Activated CD8-positive, alpha-beta memory T cell treated with anti-CD3 and anti-CD28 coated beads for 24 hours (primary cell): Measurements from ENCODE around the gene ISM1.

Source experiments
- DNase-seq: peaks from one replicate; pipeline ENCODE4 v3.0.0-alpha.2; 2020

The ISM1 gene

DNA sequence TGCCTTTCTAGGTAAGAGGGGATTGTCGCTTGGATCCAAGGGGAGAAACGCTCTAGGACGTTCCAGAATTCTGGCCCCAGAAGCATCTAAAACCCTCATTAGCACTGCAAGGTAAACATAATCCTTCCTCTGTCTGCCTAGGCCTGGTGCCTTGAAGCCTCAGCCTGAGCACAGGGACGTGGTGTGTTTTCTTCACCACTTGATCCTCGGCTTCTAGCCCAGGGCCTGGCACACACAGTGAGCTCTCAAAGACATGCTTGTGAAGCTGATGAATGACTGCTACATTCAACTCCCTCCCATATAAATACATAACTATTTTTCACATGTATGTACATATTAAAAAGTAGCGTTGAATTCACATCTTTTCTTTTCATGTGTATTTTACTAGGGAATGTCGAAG lies 100.3 kb downstream of the ISM1 start:
- DNase-seq = no peak

DNA sequence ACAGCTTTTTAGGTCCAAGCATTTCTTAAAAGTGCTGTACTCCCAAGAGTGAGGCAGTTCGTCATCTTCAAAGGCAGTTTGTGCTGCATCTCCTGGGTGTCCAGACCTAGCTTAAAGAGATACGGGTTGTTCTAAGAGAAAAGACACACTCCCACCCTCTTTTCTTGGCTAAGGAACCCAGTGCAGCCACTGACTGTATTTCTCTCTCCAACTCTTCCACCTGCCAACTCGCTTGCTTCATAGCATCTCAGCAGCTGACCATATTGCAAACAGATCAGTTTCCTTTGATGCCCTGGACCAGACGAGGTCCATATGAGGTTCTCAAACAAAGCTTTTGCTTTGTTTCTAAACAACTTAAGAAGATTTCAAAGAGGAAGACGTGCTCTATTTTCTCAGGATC lies 101.1 kb downstream of the ISM1 start:
- no peak for DNase-seq

DNA sequence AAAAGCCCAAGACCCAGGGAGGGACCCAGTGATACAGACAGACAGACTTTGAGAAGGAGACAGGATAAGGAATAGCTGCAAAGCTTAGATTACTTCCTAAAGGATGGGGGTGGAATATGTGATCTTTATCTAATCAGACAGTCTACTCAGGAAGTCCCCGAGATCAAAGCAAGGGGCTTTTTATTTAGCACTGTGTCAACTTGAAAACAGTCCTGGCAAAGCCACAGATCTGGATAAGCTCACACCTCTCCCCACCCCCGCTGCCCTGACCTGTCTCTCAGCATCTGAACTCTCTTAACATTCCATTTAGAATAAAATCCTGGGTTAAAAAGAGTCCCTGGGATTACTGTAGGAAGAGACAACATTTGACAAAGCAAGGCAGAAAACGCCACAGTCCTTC lies 101.5 kb downstream of the ISM1 start:
- DNase-seq = no peak

DNA sequence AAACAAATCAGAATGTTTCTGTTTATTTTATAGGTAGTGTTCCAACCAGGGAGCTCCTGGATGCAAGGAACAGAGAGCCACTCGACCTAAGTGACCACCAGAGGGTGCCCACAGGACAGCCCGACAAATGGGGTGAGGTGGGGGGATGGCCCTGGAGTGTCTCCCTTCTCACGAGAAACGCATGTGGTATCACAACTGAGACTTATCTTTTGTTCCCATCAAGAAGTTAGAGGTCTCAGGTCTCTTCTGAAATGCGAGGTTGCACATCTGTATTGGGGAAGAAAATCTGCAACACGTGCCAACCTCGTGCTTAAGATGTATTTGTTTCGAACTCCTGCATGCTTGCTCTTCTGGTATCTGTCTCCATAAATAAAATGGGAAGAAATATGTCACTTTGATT lies 104.0 kb downstream of the ISM1 start:
- no peak for DNase-seq

DNA sequence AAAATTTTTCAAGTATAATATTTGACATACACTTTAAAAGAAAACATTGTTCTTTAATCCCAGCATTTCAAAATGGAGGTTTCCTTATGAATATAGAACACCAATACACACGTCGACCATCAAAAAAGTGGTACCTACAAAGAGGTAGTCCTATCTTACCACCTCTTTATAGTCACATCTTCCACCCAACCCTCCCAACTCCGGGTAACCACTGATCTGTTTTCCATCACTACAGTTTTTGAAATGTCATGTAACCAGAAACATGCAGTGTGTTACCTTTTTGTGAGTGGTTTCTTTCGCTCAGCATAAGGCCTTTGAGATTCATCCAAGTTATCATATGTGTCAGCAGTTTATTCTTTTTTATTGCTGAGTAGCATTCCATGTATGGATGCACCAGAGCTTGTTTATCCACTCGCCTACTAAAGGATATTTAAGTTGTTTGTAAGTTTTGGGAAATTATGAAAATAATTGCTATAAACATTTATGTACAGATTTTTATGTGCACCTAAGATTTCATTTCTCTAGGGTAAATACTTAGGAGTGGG lies 104.8 kb downstream of the ISM1 start:
- no peak for DNase-seq

DNA sequence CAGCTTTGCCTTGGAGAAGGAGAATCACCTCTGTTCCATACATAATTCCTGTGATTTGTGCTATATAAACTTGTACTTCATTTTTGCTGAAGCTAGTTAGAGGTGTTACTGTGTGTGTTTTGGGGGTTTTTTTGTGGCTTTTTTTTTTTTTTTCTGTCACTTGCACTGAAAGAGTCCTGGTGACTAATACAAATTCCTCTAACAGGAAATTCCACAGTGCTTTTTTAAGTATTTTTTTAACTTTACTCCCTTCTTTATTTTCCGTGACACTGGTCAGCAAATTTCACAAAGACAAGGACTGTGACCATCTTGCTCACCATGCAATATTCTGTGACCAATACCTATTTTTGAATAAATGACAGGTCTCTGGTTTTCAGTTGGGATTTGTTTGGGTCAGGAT lies 110.5 kb downstream of the ISM1 start:
- no peak for DNase-seq

DNA sequence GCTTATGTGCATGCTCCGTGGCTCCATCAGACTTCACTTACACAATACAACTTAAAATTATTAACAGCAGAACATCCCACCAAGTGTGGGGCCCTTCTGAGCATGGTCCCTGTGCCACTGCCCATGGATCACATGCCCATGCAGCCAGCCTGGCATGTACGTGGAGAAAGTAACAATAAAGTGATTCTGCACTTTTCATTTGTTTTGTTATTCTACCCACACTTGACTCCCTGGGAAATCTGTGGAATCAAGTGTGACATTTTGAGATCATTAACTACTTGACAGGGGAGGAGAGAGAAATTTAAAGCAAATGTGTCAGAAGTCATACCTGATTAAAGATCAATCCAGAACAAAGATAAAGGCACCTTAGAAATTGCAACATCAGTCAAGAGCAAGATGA lies 112.0 kb downstream of the ISM1 start:
- DNase-seq = no peak

DNA sequence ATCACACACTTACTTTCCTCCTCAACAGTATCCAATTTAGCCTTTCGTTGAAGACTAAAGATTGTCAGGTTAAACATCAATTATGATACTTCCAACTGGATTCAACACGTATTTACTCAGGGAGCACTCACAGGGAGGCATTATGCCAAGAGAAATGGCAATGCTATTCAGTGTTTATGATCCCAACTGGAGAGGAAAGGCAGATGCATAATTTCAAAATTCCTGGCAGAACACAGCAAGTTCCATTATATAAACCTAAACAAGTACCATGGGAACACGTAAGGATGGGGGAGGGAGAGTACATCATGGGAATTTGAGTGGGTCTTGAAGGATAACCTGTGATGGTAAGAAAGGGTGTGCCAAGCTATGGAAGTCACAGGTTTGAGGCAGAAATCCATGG lies 112.7 kb downstream of the ISM1 start:
- no peak for DNase-seq

DNA sequence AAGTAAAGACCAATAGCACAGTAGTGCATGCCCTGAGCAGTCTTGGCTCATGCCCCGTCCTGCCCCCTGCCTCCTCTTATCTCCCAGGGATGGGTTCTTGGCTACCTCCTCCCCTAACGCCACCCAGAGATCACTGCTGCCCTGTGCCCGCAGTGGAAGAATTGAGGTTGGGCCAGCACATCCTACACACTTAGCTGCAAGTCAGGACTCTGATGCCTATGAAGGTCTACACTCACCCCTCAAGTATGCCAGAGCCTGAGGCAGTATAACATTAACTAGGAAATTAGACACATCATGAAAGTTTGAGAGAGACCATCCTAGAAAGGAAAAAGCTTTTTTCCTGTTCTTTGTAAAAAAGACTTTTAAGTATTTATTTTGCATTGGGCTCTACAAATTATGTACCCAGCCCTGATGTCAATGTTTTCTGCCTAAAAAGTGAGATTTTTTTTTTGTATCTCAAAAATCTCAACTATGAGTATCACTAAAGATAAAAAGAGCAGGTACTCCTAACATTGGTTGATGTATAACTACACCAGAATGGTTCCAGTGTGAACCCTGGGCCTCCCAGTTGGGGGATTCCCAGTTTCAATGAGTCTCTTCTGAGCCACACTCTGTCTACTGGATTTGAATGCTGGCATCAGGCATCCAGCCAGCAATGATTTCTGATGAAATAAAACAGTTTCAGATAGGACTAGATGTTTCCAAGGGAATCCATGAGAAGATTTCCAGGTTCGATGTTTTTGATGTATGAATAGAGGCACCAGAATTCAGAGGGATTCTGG lies 115.4 kb downstream of the ISM1 start:
- no peak for DNase-seq

DNA sequence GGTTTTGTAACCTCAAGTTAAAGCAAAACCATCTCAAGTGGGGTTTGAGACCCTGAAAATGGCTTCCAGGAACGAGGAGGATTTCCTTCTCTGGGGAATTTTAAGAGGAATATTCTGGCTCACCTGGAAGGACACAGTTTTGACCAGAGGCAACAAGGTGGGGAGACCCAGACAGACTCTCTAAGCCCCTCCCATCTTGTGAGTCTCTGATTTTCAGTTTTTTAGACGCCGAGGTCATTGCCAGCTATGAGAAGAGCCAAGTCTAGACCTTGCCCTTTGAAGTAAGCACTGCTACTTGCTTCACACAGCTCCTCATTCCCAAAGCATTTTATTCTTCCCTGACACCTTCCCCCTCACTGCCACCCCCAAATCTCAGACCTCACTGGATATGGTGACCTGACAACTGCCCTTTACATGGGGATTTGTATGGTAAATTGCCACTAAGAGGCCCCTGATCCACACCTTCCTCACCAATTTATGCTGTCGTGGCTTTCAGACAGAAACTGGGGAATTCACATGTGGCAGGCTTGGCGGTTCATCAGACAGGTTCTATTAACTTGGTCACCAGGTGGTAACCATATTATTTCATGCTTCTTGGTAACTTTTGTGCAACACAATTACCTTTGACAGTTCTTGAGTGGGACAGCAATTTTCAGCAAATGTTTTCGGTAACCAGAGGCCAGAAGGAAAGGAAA lies 116.2 kb downstream of the ISM1 start:
- DNase-seq = no peak

DNA sequence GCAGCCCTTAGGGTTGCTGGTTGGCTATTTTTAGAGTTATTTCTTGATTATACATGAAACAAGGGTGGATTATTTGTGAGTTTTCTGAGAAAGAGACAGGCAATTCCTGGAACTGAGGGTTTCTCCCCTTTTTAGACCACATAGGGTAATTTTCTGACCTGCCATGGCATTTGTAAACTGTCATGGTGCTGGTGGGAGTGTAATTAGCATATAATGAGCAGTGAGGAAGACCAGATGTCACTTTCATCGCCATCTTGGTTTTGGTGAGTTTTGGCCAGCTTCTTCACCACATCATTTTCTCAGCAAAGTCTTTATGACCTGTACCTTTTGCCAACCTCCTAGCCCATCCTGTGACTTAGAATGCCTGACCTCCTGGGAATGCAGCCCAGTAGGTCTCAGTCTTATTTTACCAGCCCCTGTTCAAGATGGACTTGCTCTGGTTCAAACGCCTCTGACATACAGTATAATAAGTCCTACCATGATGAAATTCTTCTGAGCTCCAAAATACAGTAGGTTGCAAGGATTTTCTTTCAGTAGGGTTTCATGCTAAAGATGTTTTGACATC lies 117.1 kb downstream of the ISM1 start:
- DNase-seq = no peak

DNA sequence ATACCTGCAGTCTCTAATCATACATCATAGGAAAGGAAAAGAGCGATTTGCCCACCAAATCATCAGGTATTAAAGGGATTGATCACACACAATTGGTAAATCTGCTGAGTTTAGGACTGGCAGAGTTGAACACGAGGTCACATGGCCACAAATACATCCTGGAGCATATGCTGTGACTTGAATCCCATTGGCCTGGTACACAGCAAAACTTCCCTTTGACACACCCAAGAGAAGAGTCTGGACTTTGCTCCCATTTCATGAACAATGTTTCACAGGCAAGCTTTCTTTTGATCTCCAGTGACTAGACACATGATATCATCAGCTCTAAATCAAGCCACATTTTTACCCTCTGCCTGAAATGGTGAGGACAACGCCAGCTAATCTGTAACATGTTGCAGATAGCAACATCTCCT lies 117.9 kb downstream of the ISM1 start:
- no peak for DNase-seq

DNA sequence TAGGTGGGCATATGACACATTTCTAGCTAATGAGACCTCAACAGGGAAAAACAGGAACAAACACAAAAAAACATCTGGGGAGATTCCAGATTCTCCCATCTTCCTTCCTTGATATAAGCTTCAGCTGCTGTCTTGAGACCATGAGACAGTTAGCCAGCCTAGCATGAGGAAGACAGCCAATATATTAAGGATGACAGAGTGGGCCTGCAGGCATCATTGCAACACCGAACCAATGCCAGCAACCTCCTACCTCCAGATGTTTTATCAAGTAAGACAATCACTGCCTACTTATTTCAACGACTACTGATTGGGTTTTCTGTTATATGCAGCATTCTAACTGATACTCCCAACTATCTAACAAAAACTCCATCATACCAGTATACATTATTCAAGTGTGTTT lies 119.0 kb downstream of the ISM1 start:
- no peak for DNase-seq

DNA sequence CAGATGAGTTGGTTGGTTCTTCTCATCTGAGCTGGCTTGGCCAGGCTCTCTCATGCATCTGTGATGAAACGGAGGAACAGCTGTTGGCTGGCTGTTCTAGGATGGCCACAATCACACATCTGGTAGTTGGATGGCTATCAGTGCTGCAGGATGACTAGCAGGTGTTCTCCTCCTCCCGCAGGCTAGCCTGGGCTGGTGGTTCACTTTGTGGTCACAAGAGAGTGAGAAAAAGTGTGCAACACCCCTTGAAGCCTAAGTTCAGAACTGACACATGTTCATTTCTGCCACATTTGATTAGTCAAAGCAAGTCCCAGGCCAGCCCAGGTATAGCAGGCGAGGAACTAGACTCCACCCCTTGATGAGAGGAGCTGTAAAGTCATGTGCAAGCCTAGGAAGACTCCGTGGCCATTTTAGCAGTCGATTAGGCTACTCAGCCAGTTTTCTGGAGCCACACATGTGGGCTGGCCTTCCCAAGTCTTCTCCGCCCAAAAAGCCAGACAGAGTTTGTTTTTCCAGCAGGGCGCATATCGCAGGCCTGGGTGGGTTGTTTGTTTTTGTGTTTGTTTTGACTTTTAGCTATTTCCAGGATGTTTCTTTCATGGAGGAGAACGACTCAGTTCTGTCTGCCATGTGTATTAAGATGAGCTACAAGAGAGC lies 120.8 kb downstream of the ISM1 start:
- no peak for DNase-seq

DNA sequence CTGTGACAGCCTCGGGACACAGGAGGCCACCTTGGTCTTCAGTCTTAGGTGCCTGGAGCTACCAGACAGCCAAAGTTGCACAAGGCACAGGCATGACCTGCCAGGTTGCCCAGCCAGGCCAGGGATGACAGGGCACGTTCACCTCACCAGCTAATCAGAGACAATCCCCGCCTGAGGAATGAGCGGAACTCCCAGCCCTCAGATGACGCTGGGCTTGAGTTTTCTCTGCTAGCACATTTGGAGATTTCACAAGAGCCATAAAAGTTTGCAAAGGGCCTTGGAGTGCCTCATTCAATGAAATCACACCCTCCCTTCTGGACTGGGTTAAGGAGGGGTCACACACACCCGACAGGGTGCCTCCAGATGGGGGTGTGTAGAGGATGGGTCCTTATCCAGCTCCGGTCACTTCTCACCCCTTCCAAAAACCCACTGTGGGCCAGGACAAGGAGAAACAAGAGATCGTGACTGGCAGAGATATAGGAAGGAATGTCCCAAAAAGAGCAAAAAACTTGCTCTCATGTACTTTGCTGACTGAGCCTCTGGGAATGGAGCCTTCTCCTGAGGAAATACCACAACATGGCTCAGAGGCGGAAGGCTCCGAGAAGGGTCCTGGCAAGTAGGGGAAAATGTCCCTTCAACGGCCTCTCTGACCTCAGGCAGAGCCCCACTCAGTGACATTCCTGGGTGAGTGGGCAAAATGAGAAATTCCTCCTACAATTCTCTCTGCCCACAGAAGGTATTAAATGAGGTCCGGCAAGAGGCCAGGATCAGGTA lies 121.6 kb downstream of the ISM1 start:
- DNase-seq = no peak

DNA sequence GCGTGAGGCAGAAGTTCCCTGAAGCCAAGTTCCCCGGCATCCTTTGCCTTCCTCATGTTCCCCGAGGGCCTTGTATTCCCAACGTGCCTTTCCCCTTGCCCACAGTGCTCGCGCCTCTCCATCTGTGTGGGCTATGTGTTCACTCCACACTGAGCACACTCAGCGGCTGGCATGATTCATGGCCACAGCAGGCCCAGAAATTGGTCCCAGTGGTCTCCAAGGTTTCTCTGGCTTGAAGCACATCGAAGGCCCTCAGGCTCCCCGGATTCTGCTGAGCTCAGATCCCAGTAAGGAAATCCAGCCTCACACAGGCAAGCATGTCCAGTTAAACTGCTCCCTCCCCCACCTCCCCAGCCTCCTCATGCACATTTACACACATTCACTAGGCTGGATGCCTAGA lies 123.6 kb downstream of the ISM1 start:
- DNase-seq = no peak

DNA sequence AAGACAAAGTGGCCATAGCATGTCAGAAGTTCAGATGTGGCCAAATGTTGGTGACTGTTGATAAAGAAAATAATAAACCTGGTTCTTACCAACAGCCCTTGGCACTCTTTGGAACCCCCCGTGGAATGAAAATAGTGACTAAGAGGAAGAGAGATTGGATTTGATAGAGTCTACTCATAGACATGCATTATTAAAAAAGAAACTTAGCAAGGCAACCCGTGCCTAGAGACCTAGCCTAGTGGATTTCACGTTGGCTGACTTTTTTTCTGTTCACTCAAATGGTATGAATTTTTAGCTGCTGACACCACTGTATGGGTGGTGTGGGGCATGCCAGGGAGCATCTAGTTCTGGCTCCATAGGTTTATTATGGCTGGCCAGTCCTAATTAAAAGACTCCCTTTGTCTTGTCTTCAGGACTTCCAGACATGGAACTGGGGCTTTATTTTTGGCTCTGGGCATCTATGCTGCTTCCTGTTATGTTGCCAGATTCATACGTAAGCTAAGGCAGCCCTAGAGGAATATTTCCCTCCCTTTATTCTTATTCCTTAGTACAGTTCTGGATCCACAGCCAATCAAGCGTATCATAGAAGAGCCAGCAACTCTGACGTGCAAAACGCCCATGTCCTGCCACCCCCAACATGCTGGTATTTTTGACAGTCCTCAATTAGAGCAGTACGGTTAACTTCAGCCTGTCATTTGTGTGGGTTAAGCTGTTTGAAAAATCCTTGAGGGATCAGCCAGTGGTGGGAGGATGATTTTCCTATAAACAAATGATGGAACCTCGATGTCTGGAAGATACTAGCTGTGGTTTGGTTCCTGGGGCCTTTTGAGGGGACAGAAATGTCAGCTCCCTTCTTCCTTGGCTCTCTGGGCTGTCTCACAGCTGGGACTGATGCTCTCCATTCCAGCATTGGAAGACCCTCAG lies 127.5 kb downstream of the ISM1 start:
- no peak for DNase-seq

DNA sequence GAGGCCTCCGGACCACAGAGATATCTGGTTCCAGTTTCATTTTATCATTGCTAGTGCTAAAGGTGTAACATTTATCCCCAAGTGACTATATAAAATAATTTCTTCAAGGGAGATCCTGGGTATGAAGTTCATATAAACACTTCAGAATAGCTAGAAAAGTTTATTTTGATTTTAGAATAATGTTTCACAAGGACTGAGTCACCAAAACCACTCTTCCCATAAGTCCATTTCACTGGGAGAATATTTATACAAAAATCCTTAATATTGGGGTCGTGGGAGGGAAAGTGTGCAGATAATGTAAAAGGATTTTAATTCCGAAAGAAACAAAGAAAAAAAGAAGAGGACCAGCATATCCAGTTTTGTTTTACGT lies 128.1 kb downstream of the ISM1 start:
- no peak for DNase-seq
